Suprapubic skin (tissue), 4 donors: Measurements from ENCODE around the gene TMEM225. TPM values are rescaled to one million over a fixed set of nuclear protein-coding genes. Genes with fewer than 3 reads are reported as not detected.
"Not testable (repeated sequence)": the region's sequence is repeated elsewhere in the genome, so short reads cannot be mapped to it uniquely, and the experiment has no call there.

Source experiments
- DNase-seq, 2 donors: peaks; one replicate each; pipeline ENCODE4 v3.0.0-alpha.2; 2019; ENCODE audit warnings: low spot score in 2 of 2
- H3K27ac ChIP-seq: fragments of 200-600 bp; sonication (generic); one replicate; pipeline ENCODE4 v1.5.1; 2019
- H3K27me3 ChIP-seq: fragments of 200-600 bp; sonication (generic); one replicate; pipeline ENCODE4 v1.5.1; 2019
- H3K36me3 ChIP-seq: fragments of 200-600 bp; sonication (generic); one replicate; pipeline ENCODE4 v1.5.1; 2019
- H3K4me1 ChIP-seq: fragments of 200-600 bp; sonication (generic); one replicate; pipeline ENCODE4 v1.5.1; 2019
- H3K4me3 ChIP-seq: fragments of 200-600 bp; sonication (generic); one replicate; pipeline ENCODE4 v1.5.1; 2019; ENCODE audit warnings: mild to moderate bottlenecking
- H3K9me3 ChIP-seq: fragments of 200-600 bp; sonication (generic); one replicate; pipeline ENCODE4 v1.5.1; 2019
- CTCF ChIP-seq, 2 donors: fragments of 200-600 bp in 1 of 2; fragments of 450-650 bp in 1 of 2; sonication (generic) in 1 of 2; IDR thresholded peaks; one replicate each; pipeline ENCODE4 v1.5.1; 2016 to 2019; ENCODE audit warnings: antibody characterized with exemption in 2 of 2, mild to moderate bottlenecking in 1 of 2, moderate library complexity in 1 of 2
- EP300 ChIP-seq: sonication (generic); formaldehyde crosslinking; IDR thresholded peaks from one replicate; pipeline ENCODE4 v1.6.1; 2017; ENCODE audit warnings: antibody characterized with exemption
- POLR2A ChIP-seq, 2 donors: fragments of 450-650 bp; IDR thresholded peaks; one replicate each; pipeline ENCODE4 v1.6.1; 2017; ENCODE audit warnings: antibody characterized with exemption in 2 of 2, mild to moderate bottlenecking in 2 of 2, moderate library complexity in 2 of 2
- POLR2AphosphoS5 ChIP-seq, 3 donors: sonication (generic); formaldehyde crosslinking; IDR thresholded peaks; one replicate each; pipeline ENCODE4 v1.6.1; 2017; ENCODE audit warnings: antibody characterized with exemption in 3 of 3
- WGBS: methylation state at CpG from one replicate; pipeline ENCODE4 v1.1.5; 2018; 5-methylcytosine and 5-hydroxymethylcytosine counted together
- total RNA-seq, 4 donors: library from RNA; depleted of rRNA; stranded (reverse); fragments of >200 nt; gene quantifications; one replicate each; pipeline ENCODE4 v1.1.0, GENCODE V29; 2016

Gene TMEM225
- total RNA-seq, 4 donors from 2014 or later, result not detected

DNA sequence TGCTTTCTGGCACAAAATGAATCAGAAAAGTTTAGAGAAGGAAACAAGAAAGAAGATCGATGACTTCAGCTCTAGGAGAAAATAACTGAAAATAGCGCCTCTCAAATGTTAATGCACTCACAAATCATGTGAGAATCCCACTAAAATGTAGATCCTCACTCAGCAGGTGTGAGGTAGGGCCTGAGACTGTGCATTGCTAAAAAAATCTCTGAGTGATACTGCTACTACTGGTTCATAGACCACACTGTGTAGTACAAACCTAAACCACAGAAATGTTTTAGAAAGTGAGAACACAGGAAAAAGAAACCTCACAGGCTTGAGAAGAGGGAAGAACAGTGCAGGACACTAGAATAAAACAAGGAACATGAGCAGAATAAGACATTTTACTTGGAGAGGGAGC is 18.5 kb upstream of the TMEM225 start:
- Histone ChIP-seq H3K27me3 (no peaks in the 10 kb centered on the region), H3K36me3 (no peaks in the 10 kb centered on the region), H3K27ac (no peak overlapping the region), H3K4me1 (no peaks in the 10 kb centered on the region), H3K4me3 (no peak overlapping the region), H3K9me3 (no peaks in the 10 kb centered on the region)
- TF ChIP-seq EP300 (no peak), CTCF (IDR thresholded peaks at IDR 0.05) (no peak), POLR2A (IDR thresholded peaks at IDR 0.05) (no peak), POLR2AphosphoS5 (IDR thresholded peaks at IDR 0.05) (no peak)
- 82% methylated on average over 2 of the region's 2 CpGs for WGBS
- DNase-seq, result no peak

- Histone ChIP-seq H3K27ac (no peak within 1 kb of the TSS), H3K27me3 (no peaks in the 10 kb centered on the region), H3K36me3 (no peaks in the 10 kb centered on the region), H3K4me3 (no peak within 1 kb of the TSS), H3K4me1 (no peaks in the 10 kb centered on the region), H3K9me3 (no peaks in the 10 kb centered on the region)
- 89% methylated on average over 1 of the region's 1 CpG for WGBS
- DNase-seq, result no peak
- TF ChIP-seq POLR2A (IDR thresholded peaks at IDR 0.05), result no peak
- no peak for TF ChIP-seq EP300
- no peak for TF ChIP-seq POLR2AphosphoS5 (IDR thresholded peaks at IDR 0.05)
- TF ChIP-seq CTCF (IDR thresholded peaks at IDR 0.05), result no peak
Measured at GRCh38 chr11:123901867-123902266, 16.4 kb upstream of the TMEM225 start, which contains the start of gene OR8D4. TSS of gene OR8D4 (plus strand) at chr11:123902167. CDS start at chr11:123906432, 4,265 bp downstream.

GRCh38 chr11:123899792-123900191 is 14.3 kb upstream of the TMEM225 start:
- Histone ChIP-seq H3K27ac (no peak overlapping the region), H3K9me3 (no peaks in the 10 kb centered on the region), H3K36me3 (no peaks in the 10 kb centered on the region), H3K27me3 (no peaks in the 10 kb centered on the region), H3K4me1 (no peaks in the 10 kb centered on the region), H3K4me3 (no peak overlapping the region)
- 48% methylated on average over 3 of the region's 3 CpGs for WGBS
- DNase-seq, result no peak
- no peak for TF ChIP-seq POLR2AphosphoS5 (IDR thresholded peaks at IDR 0.05)
- no peak for TF ChIP-seq POLR2A (IDR thresholded peaks at IDR 0.05)
- TF ChIP-seq EP300, result no peak
- TF ChIP-seq CTCF (IDR thresholded peaks at IDR 0.05), result no peak

DNA sequence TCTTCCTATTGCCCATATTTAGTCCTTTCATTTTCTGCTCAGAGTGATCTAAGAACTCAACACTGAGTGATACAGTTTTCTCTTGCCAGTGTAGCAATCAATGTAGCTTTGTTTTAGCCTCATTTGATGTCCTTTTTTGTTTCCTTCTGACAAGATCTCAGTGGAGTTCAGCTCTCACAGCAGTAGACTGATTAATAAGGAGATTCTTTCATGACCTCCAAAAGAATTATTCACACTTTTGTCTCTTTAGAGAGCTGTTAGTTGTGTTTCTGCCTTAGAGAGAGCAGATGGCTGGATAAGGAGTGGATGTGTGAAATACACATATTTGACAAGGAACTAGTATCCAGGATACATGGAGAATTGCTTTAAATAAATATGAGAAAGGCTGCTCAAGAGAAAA is 6.6 kb upstream of the TMEM225 start:
- DNase-seq, result no peak
- H3K36me3 ChIP-seq, result no peaks in the 10 kb centered on the region
- H3K4me3 ChIP-seq, result no peak overlapping the region
- H3K27ac ChIP-seq, result no peak overlapping the region
- H3K9me3 ChIP-seq, result no peaks in the 10 kb centered on the region
- H3K4me1 ChIP-seq, result no peaks in the 10 kb centered on the region
- TF ChIP-seq POLR2AphosphoS5 (IDR thresholded peaks at IDR 0.05) (no peak), POLR2A (IDR thresholded peaks at IDR 0.05) (no peak), EP300 (no peak), CTCF (IDR thresholded peaks at IDR 0.05) (no peak)
- no peaks in the 10 kb centered on the region for H3K27me3 ChIP-seq

- TF ChIP-seq POLR2AphosphoS5 (IDR thresholded peaks at IDR 0.05), result no peak
- no peak for TF ChIP-seq POLR2A (IDR thresholded peaks at IDR 0.05)
- no peak for TF ChIP-seq EP300
- TF ChIP-seq CTCF (IDR thresholded peaks at IDR 0.05), result no peak
Measured at GRCh38 chr11:123880912-123881311, 4.6 kb downstream of the TMEM225 start.

GRCh38 chr11:123867795-123868194 is 17.7 kb downstream of the TMEM225 start:
- WGBS, result 68% methylated on average over 9 of the region's 9 CpGs
- not testable (repeated sequence) for H3K4me1 ChIP-seq, H3K9me3 ChIP-seq, DNase-seq, H3K27me3 ChIP-seq, H3K36me3 ChIP-seq, H3K4me3 ChIP-seq, H3K27ac ChIP-seq

More at GRCh38 chr11:123880912-123881311, 4.6 kb downstream of the TMEM225 start:
- no peak overlapping the region for H3K4me3 ChIP-seq
- no peak for DNase-seq
- no peaks in the 10 kb centered on the region for H3K9me3 ChIP-seq
- 91% methylated on average over 4 of the region's 4 CpGs for WGBS
- no peaks in the 10 kb centered on the region for H3K4me1 ChIP-seq
- no peaks in the 10 kb centered on the region for H3K36me3 ChIP-seq
- no peaks in the 10 kb centered on the region for H3K27me3 ChIP-seq
- no peak overlapping the region for H3K27ac ChIP-seq

DNA sequence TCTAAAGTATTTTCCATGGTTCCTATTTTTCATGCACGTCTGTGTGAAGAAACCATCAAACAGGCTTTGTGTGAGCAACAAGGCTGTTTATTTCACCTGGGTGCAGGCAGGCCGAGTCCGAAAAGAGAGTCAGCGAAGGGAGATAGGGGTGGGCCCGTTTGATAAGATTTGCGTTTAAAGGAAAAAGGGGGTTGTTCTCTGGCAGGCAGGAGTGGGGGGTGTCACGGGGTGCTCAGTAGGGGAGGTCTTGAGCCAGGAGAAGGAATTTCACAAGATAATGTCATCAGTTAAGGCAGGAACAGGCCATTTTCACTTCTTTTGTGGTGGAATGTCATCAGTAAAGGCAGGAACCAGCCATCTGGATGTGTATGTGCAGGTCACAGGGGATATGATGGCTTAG is 20.2 kb downstream of the TMEM225 start:
- WGBS, result 40% methylated on average over 7 of the region's 7 CpGs
- H3K4me1 ChIP-seq, H3K9me3 ChIP-seq, DNase-seq, H3K4me3 ChIP-seq, H3K27me3 ChIP-seq, H3K36me3 ChIP-seq, H3K27ac ChIP-seq: not testable (repeated sequence)
